Neural progenitor cell (in vitro differentiated cells): ENCODE results near the gene ATXN10. TPM values are rescaled to one million over a fixed set of nuclear protein-coding genes. Genes with fewer than 3 reads are reported as not detected.

ENCODE experiments used
- DNase-seq: peaks from one replicate; pipeline ENCODE4 v3.0.0-alpha.2; 2016; ENCODE audit warnings: low spot score
- H2AFZ ChIP-seq: fragments of 200-600 bp; sonication (generic); replicated peaks from 2 replicates; pipeline ENCODE4 v1.6.1; 2016; ENCODE audit warnings: antibody characterized with exemption
- H3F3A ChIP-seq: fragments of 200-600 bp; sonication (generic); 2 replicates; pipeline ENCODE4 v1.6.1; 2016; ENCODE audit warnings: antibody characterized with exemption, low read depth
- H3K27ac ChIP-seq: fragments of 200-600 bp; sonication (generic); 2 replicates; pipeline ENCODE4 v1.5.1; 2016; ENCODE audit warnings: mild to moderate bottlenecking
- H3K27me3 ChIP-seq: fragments of 200-600 bp; sonication (generic); 2 replicates; pipeline ENCODE4 v1.6.1; 2016; ENCODE audit warnings: mild to moderate bottlenecking, moderate library complexity
- H3K36me3 ChIP-seq: fragments of 200-600 bp; sonication (generic); 2 replicates; pipeline ENCODE4 v1.5.1; 2016
- H3K4me1 ChIP-seq: fragments of 200-600 bp; sonication (generic); 2 replicates; pipeline ENCODE4 v1.6.1; 2016; ENCODE audit warnings: mixed run types
- H3K4me2 ChIP-seq: fragments of 200-600 bp; sonication (generic); 2 replicates; pipeline ENCODE4 v1.6.1; 2016
- H3K4me3 ChIP-seq: fragments of 200-600 bp; sonication (generic); 2 replicates; pipeline ENCODE4 v1.5.1; 2016
- H3K79me2 ChIP-seq: fragments of 200-600 bp; sonication (generic); 2 replicates; pipeline ENCODE4 v1.6.1; 2016; ENCODE audit warnings: low read depth
- H3K9ac ChIP-seq: fragments of 200-600 bp; sonication (generic); 2 replicates; pipeline ENCODE4 v1.6.1; 2016
- H3K9me3 ChIP-seq: fragments of 200-600 bp; sonication (generic); 2 replicates; pipeline ENCODE4 v1.5.1; 2016; ENCODE audit warnings: low read depth
- H4K20me1 ChIP-seq: fragments of 200-600 bp; sonication (generic); 2 replicates; pipeline ENCODE4 v1.6.1; 2016; ENCODE audit warnings: low read depth
- H3K27ac Mint-ChIP-seq: 3 replicates; pipeline ENCODE4 v1.8.0; 2021; ENCODE audit warnings: mixed read lengths
- H3K27me3 Mint-ChIP-seq: 2 replicates; pipeline ENCODE4 v1.8.0; 2022; ENCODE audit warnings: low read depth, mild to moderate bottlenecking, inconsistent platforms, moderate library complexity, mixed read lengths; ENCODE audit not compliant: insufficient read depth
- H3K36me3 Mint-ChIP-seq: 3 replicates; pipeline ENCODE4 v1.8.0; 2021; ENCODE audit warnings: mixed read lengths
- H3K4me1 Mint-ChIP-seq: 3 replicates; pipeline ENCODE4 v1.8.0; 2021; ENCODE audit warnings: mixed read lengths
- H3K4me3 Mint-ChIP-seq: 3 replicates; pipeline ENCODE4 v1.8.0; 2021; ENCODE audit warnings: mild to moderate bottlenecking, moderate library complexity, mixed read lengths
- H3K9me3 Mint-ChIP-seq: 3 replicates; pipeline ENCODE4 v1.8.0; 2020; ENCODE audit warnings: mixed read lengths
- CTCF ChIP-seq: fragments of 200-600 bp; sonication (generic); IDR thresholded peaks from 2 replicates; pipeline ENCODE4 v1.5.1; 2017; ENCODE audit warnings: antibody characterized with exemption, mild to moderate bottlenecking
- EZH2 ChIP-seq: fragments of 200-600 bp; sonication (generic); IDR thresholded peaks from 2 replicates; pipeline ENCODE4 v1.6.1; 2017; ENCODE audit warnings: antibody characterized with exemption, mild to moderate bottlenecking, moderate library complexity
- EZH2phosphoT487 ChIP-seq: fragments of 200-600 bp; sonication (generic); IDR thresholded peaks from 2 replicates; pipeline ENCODE4 v1.6.1; 2017; ENCODE audit warnings: antibody characterized with exemption
- total RNA-seq: library from RNA; depleted of rRNA; stranded (reverse); fragments of >200 nt; gene quantifications from 2 replicates; pipeline ENCODE4 v1.2.3, GENCODE V29; 2015; ENCODE audit warnings: low replicate concordance

The ATXN10 gene
- total RNA-seq, 1 donor from 2014 or later: 168 TPM

- no peak overlapping the region for H3K4me2 ChIP-seq
- peaks cover 40% of the 10 kb centered on the region for H3K4me1 ChIP-seq
- no peaks in the 10 kb centered on the region for H4K20me1 ChIP-seq
- DNase-seq: no peak
- no peak overlapping the region for H2AFZ ChIP-seq
- Mint-ChIP-seq H3K27me3 (peaks cover 11% of the 10 kb centered on the region), H3K36me3 (peaks cover 2% of the 10 kb centered on the region), H3K9me3 (peaks cover 27% of the 10 kb centered on the region), H3K4me1 (peaks cover 48% of the 10 kb centered on the region), H3K27ac (no peak overlapping the region), H3K4me3 (no peak overlapping the region)
- no peak overlapping the region for H3K4me3 ChIP-seq
- H3K27ac ChIP-seq: no peak overlapping the region
- no peak overlapping the region for H3K9ac ChIP-seq
- TF ChIP-seq EZH2 (no peak), EZH2phosphoT487 (no peak), CTCF (no peak)
- no peaks in the 10 kb centered on the region for H3K79me2 ChIP-seq
- peaks cover 13% of the 10 kb centered on the region for H3F3A ChIP-seq
- H3K9me3 ChIP-seq: no peaks in the 10 kb centered on the region
- no peaks in the 10 kb centered on the region for H3K36me3 ChIP-seq
- H3K27me3 ChIP-seq: peaks cover 32% of the 10 kb centered on the region
These were observed 205.4 kb downstream of the ATXN10 start for GRCh38 chr22:45877036-45877380.

- Histone ChIP-seq H3K4me1 (peaks cover 40% of the 10 kb centered on the region), H3K9me3 (no peaks in the 10 kb centered on the region), H3K4me3 (no peak overlapping the region), H3K36me3 (no peaks in the 10 kb centered on the region), H3K27me3 (peaks cover 32% of the 10 kb centered on the region), H3F3A (peaks cover 13% of the 10 kb centered on the region), H3K79me2 (no peaks in the 10 kb centered on the region), H2AFZ (no peak overlapping the region), H4K20me1 (no peaks in the 10 kb centered on the region), H3K4me2 (peak overlapping the region; percentile 69), H3K9ac (no peak overlapping the region), H3K27ac (no peak overlapping the region)
- H3K36me3 Mint-ChIP-seq: peaks cover 2% of the 10 kb centered on the region
- H3K27me3 Mint-ChIP-seq: peaks cover 11% of the 10 kb centered on the region
- peak overlapping the region; percentile 70 for H3K4me3 Mint-ChIP-seq
- H3K9me3 Mint-ChIP-seq: peaks cover 22% of the 10 kb centered on the region
- TF ChIP-seq CTCF: no peak
- no peak for TF ChIP-seq EZH2phosphoT487
- TF ChIP-seq EZH2: no peak
- peaks cover 51% of the 10 kb centered on the region for H3K4me1 Mint-ChIP-seq
- H3K27ac Mint-ChIP-seq: peak overlapping the region; percentile 76
- DNase-seq: no peak
These were observed 206.0 kb downstream of the ATXN10 start for GRCh38 chr22:45877651-45878050.

- Mint-ChIP-seq H3K4me3 (peak overlapping the region; percentile 70), H3K36me3 (no peaks in the 10 kb centered on the region), H3K4me1 (peaks cover 51% of the 10 kb centered on the region), H3K27me3 (peaks cover 11% of the 10 kb centered on the region), H3K9me3 (peaks cover 16% of the 10 kb centered on the region), H3K27ac (peak overlapping the region; percentile 76)
- Histone ChIP-seq H3K4me2 (peak overlapping the region; percentile 69), H3K27me3 (peaks cover 31% of the 10 kb centered on the region), H3K9ac (no peak overlapping the region), H4K20me1 (no peaks in the 10 kb centered on the region), H3K79me2 (no peaks in the 10 kb centered on the region), H3K9me3 (no peaks in the 10 kb centered on the region), H2AFZ (no peak overlapping the region), H3K36me3 (no peaks in the 10 kb centered on the region), H3K4me1 (peaks cover 40% of the 10 kb centered on the region), H3K4me3 (no peak overlapping the region), H3K27ac (no peak overlapping the region), H3F3A (peaks cover 13% of the 10 kb centered on the region)
- no peak for TF ChIP-seq EZH2phosphoT487
- no peak for TF ChIP-seq EZH2
- no peak for TF ChIP-seq CTCF
- DNase-seq: peak; percentile 75
These were observed 206.6 kb downstream of the ATXN10 start for GRCh38 chr22:45878051-45878781.
